Measurements from ENCODE around the gene TBL1X.

DNA sequence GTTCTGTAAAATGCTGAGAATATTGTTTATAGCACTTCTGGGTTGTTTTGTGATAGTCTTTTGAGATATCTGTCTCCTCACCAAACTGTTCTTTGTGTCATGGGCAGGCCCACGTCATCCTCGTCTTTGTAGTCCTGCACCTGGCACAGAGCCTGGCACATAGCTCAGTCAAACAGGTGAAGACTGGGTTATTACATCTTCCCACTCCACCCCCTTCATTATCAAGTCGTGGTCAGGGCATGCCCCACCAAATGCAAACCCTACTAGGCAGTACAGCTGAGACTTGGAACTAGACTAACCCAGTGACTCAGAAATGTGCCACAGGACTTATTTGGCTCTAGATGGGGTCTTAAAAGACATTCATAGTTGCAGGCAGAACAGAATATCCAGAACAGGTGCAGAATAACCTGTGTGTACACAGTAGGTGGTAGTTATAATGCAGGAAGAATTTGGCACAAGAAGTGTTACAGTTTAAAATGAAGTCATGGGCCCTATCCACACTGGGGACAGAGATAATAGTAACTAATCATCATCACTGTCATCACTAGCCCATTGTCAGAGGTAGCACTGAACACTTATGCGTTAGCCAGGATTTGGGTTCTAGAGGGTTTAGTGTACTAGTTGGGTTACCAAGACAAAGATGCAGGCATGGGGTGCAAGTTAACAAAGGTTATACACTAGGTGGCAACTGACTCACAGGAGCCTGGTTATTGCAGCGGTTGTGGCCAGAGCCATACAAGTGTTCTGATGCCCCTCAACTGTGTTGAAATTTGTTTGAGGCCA is 74.9 kb downstream of the TBL1X start:
- TF ChIP-seq, protein P1, sequence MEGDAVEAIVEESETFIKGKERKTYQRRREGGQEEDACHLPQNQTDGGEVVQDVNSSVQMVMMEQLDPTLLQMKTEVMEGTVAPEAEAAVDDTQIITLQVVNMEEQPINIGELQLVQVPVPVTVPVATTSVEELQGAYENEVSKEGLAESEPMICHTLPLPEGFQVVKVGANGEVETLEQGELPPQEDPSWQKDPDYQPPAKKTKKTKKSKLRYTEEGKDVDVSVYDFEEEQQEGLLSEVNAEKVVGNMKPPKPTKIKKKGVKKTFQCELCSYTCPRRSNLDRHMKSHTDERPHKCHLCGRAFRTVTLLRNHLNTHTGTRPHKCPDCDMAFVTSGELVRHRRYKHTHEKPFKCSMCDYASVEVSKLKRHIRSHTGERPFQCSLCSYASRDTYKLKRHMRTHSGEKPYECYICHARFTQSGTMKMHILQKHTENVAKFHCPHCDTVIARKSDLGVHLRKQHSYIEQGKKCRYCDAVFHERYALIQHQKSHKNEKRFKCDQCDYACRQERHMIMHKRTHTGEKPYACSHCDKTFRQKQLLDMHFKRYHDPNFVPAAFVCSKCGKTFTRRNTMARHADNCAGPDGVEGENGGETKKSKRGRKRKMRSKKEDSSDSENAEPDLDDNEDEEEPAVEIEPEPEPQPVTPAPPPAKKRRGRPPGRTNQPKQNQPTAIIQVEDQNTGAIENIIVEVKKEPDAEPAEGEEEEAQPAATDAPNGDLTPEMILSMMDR (IDR thresholded peaks at IDR 0.05), result no peak
- no peak for TF ChIP-seq POLR2AphosphoS5 (IDR thresholded peaks at IDR 0.05)

All from stomach (tissue), 4 donors.